SJSA1 (cell line): Measurements from ENCODE around the gene NUB1. TPM values are rescaled to one million over a fixed set of nuclear protein-coding genes. Genes with fewer than 3 reads are reported as not detected.
A peak's percentile ranks its signal among the peaks of the same experiment; 100 is the strongest.

Experiments used
- DNase-seq, 2 experiments: peaks; one replicate each; pipeline ENCODE4 v3.0.0-alpha.2; 2015 to 2020; ENCODE audit warnings: low spot score in 2 of 2, low read depth in 1 of 2
- H3K27ac ChIP-seq: fragments of 250-450 bp; sonication (Bioruptor Pico); 2 replicates; pipeline ENCODE4 v1.5.1; 2020; ENCODE audit warnings: mild to moderate bottlenecking, moderate library complexity
- H3K27me3 ChIP-seq: fragments of 250-450 bp; sonication (Bioruptor Pico); replicated peaks from 2 replicates; pipeline ENCODE4 v1.5.1; 2020; ENCODE audit warnings: mild to moderate bottlenecking, moderate library complexity
- H3K36me3 ChIP-seq: fragments of 250-450 bp; sonication (Bioruptor Pico); 2 replicates; pipeline ENCODE4 v1.5.1; 2020; ENCODE audit warnings: mild to moderate bottlenecking
- H3K4me1 ChIP-seq: fragments of 250-450 bp; sonication (Bioruptor Pico); replicated peaks from 2 replicates; pipeline ENCODE4 v1.6.1; 2021; ENCODE audit warnings: mild to moderate bottlenecking
- H3K4me3 ChIP-seq: fragments of 250-450 bp; sonication (Bioruptor Pico); 2 replicates; pipeline ENCODE4 v1.5.1; 2020; ENCODE audit warnings: mild to moderate bottlenecking
- H3K9me3 ChIP-seq: fragments of 250-450 bp; sonication (Bioruptor Pico); replicated peaks from 2 replicates; pipeline ENCODE4 v1.5.1; 2020; ENCODE audit warnings: mild to moderate bottlenecking
- total RNA-seq: library from RNA; depleted of rRNA; stranded (reverse); fragments of >200 nt; shearing (Covaris generic); gene quantifications from 2 replicates; pipeline ENCODE4 v1.2.3, GENCODE V29; 2014

NUB1 gene
- total RNA-seq, 1 experiment from 2014 or later = 50.6 TPM

GRCh38 chr7:151308256-151308655 lies 33.4 kb upstream of the NUB1 start:
- DNase-seq = peak in 1 of 2 experiments; percentile 31

GRCh38 chr7:151308791-151309190 lies 32.8 kb upstream of the NUB1 start:
- H3K27ac ChIP-seq = no peak overlapping the region
- no peaks in the 10 kb centered on the region for H3K36me3 ChIP-seq
- H3K27me3 ChIP-seq = peaks cover 8% of the 10 kb centered on the region
- peak in 1 of 2 experiments; percentile 24 for DNase-seq
- no peak overlapping the region for H3K4me3 ChIP-seq
- H3K9me3 ChIP-seq = peaks cover 6% of the 10 kb centered on the region
- peaks cover under 1% of the 10 kb centered on the region; the same call in 1 of the 2 replicates for H3K4me1 ChIP-seq

More at GRCh38 chr7:151308256-151308655, 33.4 kb upstream of the NUB1 start:
- Histone ChIP-seq H3K27me3 (peaks cover 12% of the 10 kb centered on the region), H3K9me3 (peaks cover 6% of the 10 kb centered on the region), H3K4me1 (peaks cover 4% of the 10 kb centered on the region), H3K36me3 (no peaks in the 10 kb centered on the region), H3K4me3 (no peak overlapping the region), H3K27ac (no peak overlapping the region)

- Histone ChIP-seq H3K27ac (no peak overlapping the region), H3K4me1 (no peaks in the 10 kb centered on the region), H3K4me3 (no peak overlapping the region), H3K9me3 (peaks cover 6% of the 10 kb centered on the region), H3K36me3 (no peaks in the 10 kb centered on the region), H3K27me3 (peaks cover 7% of the 10 kb centered on the region)
- no peak for DNase-seq
Measured at GRCh38 chr7:151309311-151309710, 32.3 kb upstream of the NUB1 start.

GRCh38 chr7:151310578-151310977 lies 31.0 kb upstream of the NUB1 start:
- no peak overlapping the region for H3K27ac ChIP-seq
- DNase-seq = peak in 1 of 2 experiments; percentile 5
- no peaks in the 10 kb centered on the region for H3K4me1 ChIP-seq
- H3K9me3 ChIP-seq = peaks cover 6% of the 10 kb centered on the region
- no peak overlapping the region for H3K4me3 ChIP-seq
- no peaks in the 10 kb centered on the region for H3K36me3 ChIP-seq
- no peaks in the 10 kb centered on the region; the same call in none of the 2 replicates for H3K27me3 ChIP-seq

- no peaks in the 10 kb centered on the region for H3K36me3 ChIP-seq
- DNase-seq = peak in 1 of 2 experiments; percentile 36
- H3K4me1 ChIP-seq = no peaks in the 10 kb centered on the region
- peaks cover 6% of the 10 kb centered on the region for H3K9me3 ChIP-seq
- H3K27ac ChIP-seq = no peak overlapping the region
- H3K4me3 ChIP-seq = no peak overlapping the region
- no peaks in the 10 kb centered on the region; the same call in 1 of the 2 replicates for H3K27me3 ChIP-seq
Measured at GRCh38 chr7:151311294-151311864, 30.2 kb upstream of the NUB1 start.

GRCh38 chr7:151312356-151312755 lies 29.3 kb upstream of the NUB1 start:
- no peaks in the 10 kb centered on the region for H3K36me3 ChIP-seq
- peak in 1 of 2 experiments; percentile 40 for DNase-seq
- no peak overlapping the region for H3K4me3 ChIP-seq
- no peaks in the 10 kb centered on the region; the same call in 1 of the 2 replicates for H3K27me3 ChIP-seq
- H3K27ac ChIP-seq = no peak overlapping the region
- no peaks in the 10 kb centered on the region for H3K4me1 ChIP-seq
- peaks cover 6% of the 10 kb centered on the region for H3K9me3 ChIP-seq

- H3K9me3 ChIP-seq = peaks cover 6% of the 10 kb centered on the region
- H3K36me3 ChIP-seq = no peaks in the 10 kb centered on the region
- no peak overlapping the region for H3K4me3 ChIP-seq
- H3K4me1 ChIP-seq = no peaks in the 10 kb centered on the region
- peak in 1 of 2 experiments; percentile 18 for DNase-seq
- H3K27me3 ChIP-seq = no peaks in the 10 kb centered on the region; the same call in 1 of the 2 replicates
- no peak overlapping the region for H3K27ac ChIP-seq
Measured at GRCh38 chr7:151312831-151313809, 28.5 kb upstream of the NUB1 start.

- DNase-seq = peak in 1 of 2 experiments; percentile 37
- no peaks in the 10 kb centered on the region; the same call in 1 of the 2 replicates for H3K27me3 ChIP-seq
- H3K36me3 ChIP-seq = no peaks in the 10 kb centered on the region
- no peak overlapping the region for H3K4me3 ChIP-seq
- no peaks in the 10 kb centered on the region for H3K4me1 ChIP-seq
- no peak overlapping the region for H3K27ac ChIP-seq
- H3K9me3 ChIP-seq = peaks cover 6% of the 10 kb centered on the region
Measured at GRCh38 chr7:151313857-151314256, 27.8 kb upstream of the NUB1 start.

GRCh38 chr7:151314401-151314800 lies 27.2 kb upstream of the NUB1 start:
- Histone ChIP-seq H3K27ac (no peak overlapping the region), H3K36me3 (no peaks in the 10 kb centered on the region), H3K9me3 (peaks cover 9% of the 10 kb centered on the region), H3K4me3 (no peak overlapping the region), H3K27me3 (no peaks in the 10 kb centered on the region; the same call in 1 of the 2 replicates), H3K4me1 (no peaks in the 10 kb centered on the region)
- DNase-seq = peak in 1 of 2 experiments; percentile 6

GRCh38 chr7:151315038-151315655 lies 26.5 kb upstream of the NUB1 start:
- peak; percentile 55 to 67 for DNase-seq
- no peak overlapping the region for H3K4me3 ChIP-seq
- H3K27ac ChIP-seq = no peak overlapping the region
- H3K4me1 ChIP-seq = no peaks in the 10 kb centered on the region
- no peaks in the 10 kb centered on the region for H3K36me3 ChIP-seq
- H3K9me3 ChIP-seq = peaks cover 11% of the 10 kb centered on the region
- H3K27me3 ChIP-seq = no peaks in the 10 kb centered on the region; the same call in 1 of the 2 replicates

GRCh38 chr7:151316896-151317295 lies 24.7 kb upstream of the NUB1 start:
- peak in 1 of 2 experiments; percentile 22 for DNase-seq
- H3K9me3 ChIP-seq = peaks cover 5% of the 10 kb centered on the region
- no peaks in the 10 kb centered on the region for H3K4me1 ChIP-seq
- H3K4me3 ChIP-seq = no peak overlapping the region
- H3K36me3 ChIP-seq = no peaks in the 10 kb centered on the region
- no peak overlapping the region for H3K27ac ChIP-seq
- no peaks in the 10 kb centered on the region for H3K27me3 ChIP-seq

- no peaks in the 10 kb centered on the region for H3K27me3 ChIP-seq
- H3K27ac ChIP-seq = no peak overlapping the region
- H3K4me3 ChIP-seq = no peak overlapping the region
- peak in 1 of 2 experiments; percentile 5 for DNase-seq
- no peaks in the 10 kb centered on the region for H3K4me1 ChIP-seq
- no peaks in the 10 kb centered on the region for H3K36me3 ChIP-seq
- H3K9me3 ChIP-seq = peaks cover 5% of the 10 kb centered on the region
Measured at GRCh38 chr7:151317936-151318335, 23.7 kb upstream of the NUB1 start.

GRCh38 chr7:151319189-151319588 lies 22.4 kb upstream of the NUB1 start:
- Histone ChIP-seq H3K4me1 (no peaks in the 10 kb centered on the region), H3K4me3 (no peak overlapping the region), H3K9me3 (peaks cover 5% of the 10 kb centered on the region), H3K27ac (no peak overlapping the region), H3K36me3 (no peaks in the 10 kb centered on the region), H3K27me3 (no peaks in the 10 kb centered on the region)
- no peak for DNase-seq
